CD4-positive, alpha-beta T cell (primary cell): ENCODE results near the gene MTUS2. TPM values are rescaled to one million over a fixed set of nuclear protein-coding genes. Genes with fewer than 3 reads are reported as not detected.

Source experiments
- ATAC-seq: fragments of 200-7000 bp; cut with Tn5 transposase; one replicate; pipeline ENCODE4 v1.10.0; 2022; ENCODE audit warnings: mild to moderate bottlenecking; ENCODE audit not compliant: poor library complexity
- CTCF ChIA-PET: fragments of 350-600 bp; sonication (Branson Sonifier 250); formaldehyde crosslinking; loops from one replicate; lab custom pipeline; 2021; ENCODE audit warnings: antibody characterized with exemption, inconsistent platforms; lab: Charles Lee
- POLR2A ChIA-PET: fragments of 350-600 bp; sonication (Branson Sonifier 250); formaldehyde crosslinking; loops from one replicate; lab custom pipeline; 2021; ENCODE audit warnings: antibody characterized with exemption, inconsistent platforms; lab: Charles Lee
- DNase-seq, 14 experiments: peaks; one replicate each; pipeline ENCODE4 v3.0.0-alpha.2; 2013 to 2020; ENCODE audit warnings: mixed read lengths in 2 of 14
- H3K27ac ChIP-seq, 2 donors: one replicate each; pipeline versions ENCODE4 v1.5.1 to v1.7.0; 2013; ENCODE audit warnings: low read length in 2 of 2, low read depth in 1 of 2, mild to moderate bottlenecking in 1 of 2
- H3K27me3 ChIP-seq, 2 experiments: 1 replicate in 1 of 2; 2 replicates in 1 of 2; pipeline versions ENCODE4 v1.6.1 to v1.7.0; 2013; ENCODE audit warnings: low read length in 2 of 2, control low read depth in 1 of 2, mild to moderate bottlenecking in 1 of 2, moderate library complexity in 1 of 2; ENCODE audit not compliant: insufficient read depth in 2 of 2, control insufficient read depth in 1 of 2
- H3K36me3 ChIP-seq: one replicate; pipeline ENCODE4 v1.6.1; 2013; ENCODE audit warnings: low read length, control low read depth; ENCODE audit not compliant: insufficient read depth
- H3K4me1 ChIP-seq: one replicate; pipeline ENCODE4 v1.6.1; 2013; ENCODE audit warnings: low read length, control low read depth; ENCODE audit not compliant: insufficient read depth
- H3K4me3 ChIP-seq: one replicate; pipeline ENCODE4 v1.5.1; 2013; ENCODE audit warnings: mild to moderate bottlenecking, low read length, moderate library complexity
- H3K9me3 ChIP-seq, 2 experiments: 1 replicate in 1 of 2; 2 replicates in 1 of 2; pipeline versions ENCODE4 v1.6.1 to v1.7.0; 2013; ENCODE audit warnings: low read length in 2 of 2, mild to moderate bottlenecking in 2 of 2, control low read depth in 1 of 2, moderate library complexity in 1 of 2; ENCODE audit not compliant: control insufficient read depth in 1 of 2, insufficient read depth in 1 of 2
- H3K27ac Mint-ChIP-seq: one replicate; pipeline ENCODE4 v1.8.0; 2020; ENCODE audit warnings: mixed read lengths
- H3K27me3 Mint-ChIP-seq: one replicate; pipeline ENCODE4 v1.8.0; 2021; ENCODE audit warnings: mixed read lengths
- H3K36me3 Mint-ChIP-seq: one replicate; pipeline ENCODE4 v1.8.0; 2021; ENCODE audit warnings: low read depth, mixed read lengths
- H3K4me1 Mint-ChIP-seq: one replicate; pipeline ENCODE4 v1.8.0; 2021; ENCODE audit warnings: low read depth, mixed read lengths
- H3K4me3 Mint-ChIP-seq: one replicate; pipeline ENCODE4 v1.8.0; 2020; ENCODE audit warnings: mild to moderate bottlenecking, mixed read lengths
- H3K9me3 Mint-ChIP-seq: one replicate; pipeline ENCODE4 v1.8.0; 2020; ENCODE audit warnings: mixed read lengths
- CTCF ChIP-seq: fragments of 200-600 bp; IDR thresholded peaks from one replicate; pipeline ENCODE4 v1.8.0; 2022; ENCODE audit warnings: antibody characterized with exemption, mild to moderate bottlenecking
- intact Hi-C, 2 experiments: fragments of 100-400 bp; cut with DNase I in 1 of 2; cut with micrococcal nuclease in 1 of 2; formaldehyde crosslinking; loops; one replicate each; pipeline versions ENCODE4 v1.15.1 to v1.9.0; 2023 to 2025; cut with DNase I, micrococcal nuclease
- total RNA-seq, 174 experiments: library from RNA in 2 of 174; stranded (reverse) in 2 of 174; gene quantifications; one replicate each; pipeline ENCODE4 v1.2.3 and lab custom pipeline; 2021 to 2026

The MTUS2 gene
- total RNA-seq, 2 experiments from 2014 or later: 0.38 to 0.81 TPM

GRCh38 chr13:28826368-28826767 lies 6.2 kb downstream of the MTUS2 start:
- TF ChIP-seq CTCF: no peak
- ChIA-PET POLR2A (interaction anchor here (0.7 kb wide), 1 partner anchor 527 kb away, joined by 4 read pairs; no protein-coding TSS in a partner anchor), CTCF (no interaction called here)
- H3K36me3 Mint-ChIP-seq: no peaks in the 10 kb centered on the region
- no peaks in the 10 kb centered on the region for H3K4me1 ChIP-seq
- H3K9me3 ChIP-seq: peaks cover 7 to 18% of the 10 kb centered on the region in 2 experiments
- H3K27ac ChIP-seq: no peak overlapping the region
- no peak overlapping the region for H3K4me3 ChIP-seq
- H3K27ac Mint-ChIP-seq: no peak overlapping the region
- H3K4me3 Mint-ChIP-seq: no peak overlapping the region
- DNase-seq (no peak), ATAC-seq (no peak)
- H3K27me3 Mint-ChIP-seq: peaks cover 49% of the 10 kb centered on the region
- peaks cover 9% of the 10 kb centered on the region for H3K9me3 Mint-ChIP-seq
- intact Hi-C loops: no loop called here
- H3K27me3 ChIP-seq: peaks cover 11 to 16% of the 10 kb centered on the region in 2 experiments
- no peaks in the 10 kb centered on the region for H3K4me1 Mint-ChIP-seq
- no peaks in the 10 kb centered on the region for H3K36me3 ChIP-seq

GRCh38 chr13:28830580-28830979 lies 10.4 kb downstream of the MTUS2 start:
- ChIA-PET CTCF (no interaction called here), POLR2A (no interaction called here)
- DNase-seq: no peak
- TF ChIP-seq CTCF: no peak
- H3K27me3 Mint-ChIP-seq: peaks cover 9% of the 10 kb centered on the region
- H3K27ac Mint-ChIP-seq: no peak overlapping the region
- H3K36me3 Mint-ChIP-seq: no peaks in the 10 kb centered on the region
- Histone ChIP-seq H3K27me3 (no peaks in the 10 kb centered on the region), H3K27ac (no peak overlapping the region), H3K9me3 (peaks cover 4 to 18% of the 10 kb centered on the region in 2 experiments), H3K4me1 (no peaks in the 10 kb centered on the region), H3K4me3 (no peak overlapping the region), H3K36me3 (no peaks in the 10 kb centered on the region)
- H3K4me3 Mint-ChIP-seq: no peak overlapping the region
- intact Hi-C loops: no loop called here
- H3K9me3 Mint-ChIP-seq: peaks cover 9% of the 10 kb centered on the region
- H3K4me1 Mint-ChIP-seq: no peaks in the 10 kb centered on the region
- ATAC-seq: no peak

- intact Hi-C loops: no loop called here
- Histone ChIP-seq H3K36me3 (no peaks in the 10 kb centered on the region), H3K4me1 (no peaks in the 10 kb centered on the region), H3K27ac (no peak overlapping the region), H3K27me3 (no peaks in the 10 kb centered on the region), H3K9me3 (peaks cover 4 to 18% of the 10 kb centered on the region in 2 experiments), H3K4me3 (no peak overlapping the region)
- no peak for DNase-seq
- ChIA-PET CTCF (no interaction called here), POLR2A (no interaction called here)
- ATAC-seq: no peak
- H3K27ac Mint-ChIP-seq: no peak overlapping the region
- peaks cover 9% of the 10 kb centered on the region for H3K9me3 Mint-ChIP-seq
- no peak overlapping the region for H3K4me3 Mint-ChIP-seq
- H3K36me3 Mint-ChIP-seq: no peaks in the 10 kb centered on the region
- no peak for TF ChIP-seq CTCF
- H3K27me3 Mint-ChIP-seq: peaks cover 7% of the 10 kb centered on the region
- H3K4me1 Mint-ChIP-seq: no peaks in the 10 kb centered on the region
Measured at GRCh38 chr13:28831117-28831516, 11.0 kb downstream of the MTUS2 start.
